Aorta (tissue), 5 donors: ENCODE data around the gene SLAMF9. TPM values are rescaled to one million over a fixed set of nuclear protein-coding genes. Genes with fewer than 3 reads are reported as not detected.

Experiments
- ATAC-seq: fragments of 200-7000 bp; cut with Tn5 transposase; one replicate; pipeline ENCODE4 v1.9.1; 2022; ENCODE audit warnings: moderate library complexity; ENCODE audit not compliant: low FRiP score
- DNase-seq, 2 donors: peaks; one replicate each; pipeline ENCODE4 v3.0.0-alpha.2; 2020
- H3K27ac ChIP-seq, 2 donors: one replicate each; pipeline ENCODE4 v1.5.1; 2013; ENCODE audit warnings: low read length in 2 of 2, mild to moderate bottlenecking in 2 of 2, moderate library complexity in 2 of 2, control low read depth in 1 of 2, inconsistent platforms in 1 of 2, low read depth in 1 of 2
- H3K27me3 ChIP-seq, 2 donors: one replicate each; pipeline ENCODE4 v1.6.1; 2013; ENCODE audit warnings: control low read depth in 1 of 2, low read length in 1 of 2, mild to moderate bottlenecking in 1 of 2, moderate library complexity in 1 of 2; ENCODE audit not compliant: insufficient read depth in 2 of 2, control insufficient read depth in 1 of 2
- H3K36me3 ChIP-seq, 2 donors: one replicate each; pipeline ENCODE4 v1.6.1; 2013; ENCODE audit warnings: control low read depth in 1 of 2, low read length in 1 of 2, mild to moderate bottlenecking in 1 of 2; ENCODE audit not compliant: insufficient read depth in 2 of 2, control insufficient read depth in 1 of 2
- H3K4me1 ChIP-seq, 2 donors: one replicate each; pipeline ENCODE4 v1.6.1; 2013; ENCODE audit warnings: low read length in 2 of 2, control low read depth in 1 of 2, mild to moderate bottlenecking in 1 of 2, moderate library complexity in 1 of 2; ENCODE audit not compliant: insufficient read depth in 2 of 2, control insufficient read depth in 1 of 2
- H3K4me3 ChIP-seq, 2 donors: one replicate each; pipeline ENCODE4 v1.5.1; 2013; ENCODE audit warnings: low read length in 2 of 2, control low read depth in 1 of 2, mild to moderate bottlenecking in 1 of 2
- H3K9me3 ChIP-seq: one replicate; pipeline ENCODE4 v1.6.1; 2013; ENCODE audit warnings: mild to moderate bottlenecking, low read length; ENCODE audit not compliant: control insufficient read depth
- WGBS, 2 donors: extraction: QIAGEN DNeasy Blood & Tissue Kit; methylation state at CpG; one replicate each; pipeline ENCODE4 v1.1.7; 2013; 5-methylcytosine and 5-hydroxymethylcytosine counted together
- intact Hi-C, 2 donors: fragments of 100-400 bp; cut with DNase I; formaldehyde crosslinking; loops; one replicate each; pipeline versions ENCODE4 v1.14.2 to v1.15.0; 2022
- polyA plus RNA-seq, 2 donors: library from polyadenylated mRNA; stranded (reverse); fragments of 200-250 nt; gene quantifications; one replicate each; pipeline ENCODE4 v1.2.3, GENCODE V29; 2013
- total RNA-seq, 2 donors: library from RNA; stranded (reverse); fragmentation: NEBNext Ultra II Directional; extraction: Animal tissue kit (Norgen Biotek cat#: 25700); gene quantifications; one replicate each; pipeline ENCODE4 v1.2.1, GENCODE V29; 2021
- donor health status: healthy with polysubstance abuse.
- donor health status: Bipolar disorder and iron deficiency.
- donor health status: DM: no; HTN: no; CAD: no.
- donor health status: DM: no; HTN: no; CAD: no.
- donor health status: DM: yes; HTN: yes; CAD: no.

The SLAMF9 gene
- total and polyA plus RNA-seq, 4 donors: not detected

DNA sequence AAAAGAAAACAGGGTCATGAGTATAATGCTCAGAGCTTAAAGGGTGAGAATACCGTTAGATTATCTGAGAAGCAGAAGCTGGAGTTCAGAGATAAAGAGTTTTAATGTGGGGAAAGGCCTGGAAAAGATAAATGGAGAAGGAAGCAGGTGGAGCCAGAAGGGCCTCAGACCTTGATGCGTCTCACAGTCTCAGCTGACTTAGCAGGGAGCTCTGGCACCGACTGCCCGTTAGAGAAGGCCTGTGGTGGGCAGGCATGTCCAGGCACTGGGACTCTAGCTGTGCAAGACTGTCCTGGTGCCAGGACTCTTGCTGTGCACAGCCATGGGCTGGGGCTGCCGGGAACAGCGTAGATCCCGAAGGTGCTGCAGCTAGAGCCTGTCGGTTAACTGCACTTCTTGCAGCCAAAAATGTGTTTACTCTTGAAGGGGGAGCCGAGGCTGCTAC is 3.8 kb upstream of the SLAMF9 start:
- H3K4me1 ChIP-seq: no peaks in the 10 kb centered on the region
- WGBS, 2 donors: 61 to 64% methylated on average over 9 of the region's 9 CpGs
- H3K36me3 ChIP-seq: no peaks in the 10 kb centered on the region
- ATAC-seq (no peak), DNase-seq (no peak)
- H3K27ac ChIP-seq: no peak overlapping the region
- intact Hi-C loops: no loop called here
- no peaks in the 10 kb centered on the region for H3K9me3 ChIP-seq
- no peaks in the 10 kb centered on the region for H3K27me3 ChIP-seq
- H3K4me3 ChIP-seq: no peak overlapping the region

DNA sequence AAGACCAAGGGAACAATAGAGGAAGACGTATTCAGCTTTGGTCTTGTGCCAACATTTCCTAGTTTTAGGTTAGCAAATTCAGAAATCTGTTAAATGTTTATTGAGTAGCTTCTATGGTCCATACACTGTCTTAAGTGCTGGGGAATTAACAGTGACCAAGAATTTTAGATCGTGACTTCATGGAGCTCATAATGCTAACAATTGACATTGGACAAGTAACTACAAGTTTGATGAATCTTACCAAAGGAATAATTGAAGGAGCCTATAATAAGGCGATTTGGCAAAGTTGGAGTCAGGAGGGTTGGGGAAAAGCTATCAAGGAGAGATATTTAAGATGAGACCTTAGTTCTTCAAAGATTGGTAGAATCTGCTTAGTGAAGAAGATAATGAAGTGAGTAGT is 1.4 kb upstream of the SLAMF9 start:
- Histone ChIP-seq H3K27ac (no peak overlapping the region), H3K36me3 (no peaks in the 10 kb centered on the region), H3K4me1 (no peaks in the 10 kb centered on the region), H3K9me3 (no peaks in the 10 kb centered on the region), H3K4me3 (no peak overlapping the region), H3K27me3 (no peaks in the 10 kb centered on the region)
- intact Hi-C loops: no loop called here
- 78 to 81% methylated on average over 3 of the region's 3 CpGs for WGBS, 2 donors
- ATAC-seq: no peak
- no peak for DNase-seq

GRCh38 chr1:159952932-159953331 is 1.1 kb downstream of the SLAMF9 start:
- DNase-seq (peak in 1 of 2 donors; percentile 35), ATAC-seq (no peak)
- H3K4me1 ChIP-seq: no peaks in the 10 kb centered on the region
- no peaks in the 10 kb centered on the region for H3K36me3 ChIP-seq
- WGBS, 2 donors: 79 to 81% methylated on average over 5 of the region's 5 CpGs
- no peaks in the 10 kb centered on the region for H3K27me3 ChIP-seq
- no peaks in the 10 kb centered on the region for H3K9me3 ChIP-seq
- intact Hi-C loops: no loop called here
- no peak overlapping the region for H3K27ac ChIP-seq
- H3K4me3 ChIP-seq: no peak overlapping the region

- H3K27ac ChIP-seq: no peak overlapping the region
- no peak overlapping the region for H3K4me3 ChIP-seq
- intact Hi-C loops: no loop called here
- 85 to 90% methylated on average over 1 of the region's 1 CpG for WGBS, 2 donors
- H3K9me3 ChIP-seq: no peaks in the 10 kb centered on the region
- DNase-seq: no peak
- ATAC-seq: no peak
- no peaks in the 10 kb centered on the region for H3K27me3 ChIP-seq
- no peaks in the 10 kb centered on the region for H3K36me3 ChIP-seq
- H3K4me1 ChIP-seq: no peaks in the 10 kb centered on the region
These were observed 2.5 kb downstream of the SLAMF9 start for GRCh38 chr1:159951551-159951950.

- WGBS, 2 donors: 40 to 48% methylated on average over 2 of the region's 2 CpGs
- no peak overlapping the region for H3K27ac ChIP-seq
- intact Hi-C loops: no loop called here
- H3K36me3 ChIP-seq: no peaks in the 10 kb centered on the region
- H3K4me3 ChIP-seq: no peak overlapping the region
- no peak for DNase-seq
- no peak for ATAC-seq
- H3K9me3 ChIP-seq: no peaks in the 10 kb centered on the region
- H3K4me1 ChIP-seq: no peaks in the 10 kb centered on the region
- H3K27me3 ChIP-seq: no peaks in the 10 kb centered on the region
These were observed 3.0 kb downstream of the SLAMF9 start for GRCh38 chr1:159951016-159951415.

DNA sequence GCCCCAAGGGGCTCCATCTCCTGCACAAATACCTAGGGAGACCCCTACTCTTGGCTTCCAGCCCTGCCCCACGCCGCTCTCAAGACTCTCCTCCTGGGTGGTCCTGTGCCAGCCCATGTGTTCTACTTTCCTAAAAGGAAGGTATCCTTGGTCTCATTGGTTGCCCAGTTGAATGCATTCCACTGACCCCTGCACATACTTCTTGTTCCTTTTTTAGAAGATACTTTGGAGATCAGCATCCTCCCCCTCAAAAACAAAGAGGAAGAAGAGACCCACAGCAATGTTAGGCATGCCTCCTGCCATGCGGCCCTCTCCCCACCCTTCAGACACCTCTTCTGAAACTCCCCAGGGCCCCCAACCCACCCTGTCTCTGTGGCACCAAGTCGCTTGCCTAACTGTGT is 4.1 kb downstream of the SLAMF9 start:
- no peaks in the 10 kb centered on the region for H3K4me1 ChIP-seq
- no peak overlapping the region for H3K4me3 ChIP-seq
- H3K27me3 ChIP-seq: no peaks in the 10 kb centered on the region
- ATAC-seq (no peak), DNase-seq (peak in 1 of 2 donors; percentile 13)
- no peaks in the 10 kb centered on the region for H3K36me3 ChIP-seq
- WGBS, 2 donors: 91 to 93% methylated on average over 4 of the region's 4 CpGs
- H3K27ac ChIP-seq: no peak overlapping the region
- intact Hi-C loops: loop anchor here in 1 of 2 donors (5.0 kb wide), 1 partner anchor 52 kb away; no protein-coding TSS in a partner anchor
- no peaks in the 10 kb centered on the region for H3K9me3 ChIP-seq

- ATAC-seq (no peak), DNase-seq (peak in 1 of 2 donors; percentile 20)
- no peak overlapping the region for H3K27ac ChIP-seq
- H3K4me1 ChIP-seq: no peaks in the 10 kb centered on the region
- H3K4me3 ChIP-seq: no peak overlapping the region
- intact Hi-C loops: loop anchor here in 1 of 2 donors (5.0 kb wide), 1 partner anchor 53 kb away; no protein-coding TSS in a partner anchor
- no peaks in the 10 kb centered on the region for H3K36me3 ChIP-seq
- WGBS, 2 donors: 86% methylated on average over 6 of the region's 6 CpGs
- no peaks in the 10 kb centered on the region for H3K9me3 ChIP-seq
- H3K27me3 ChIP-seq: no peaks in the 10 kb centered on the region
These were observed 4.9 kb downstream of the SLAMF9 start for GRCh38 chr1:159949123-159949522.

DNA sequence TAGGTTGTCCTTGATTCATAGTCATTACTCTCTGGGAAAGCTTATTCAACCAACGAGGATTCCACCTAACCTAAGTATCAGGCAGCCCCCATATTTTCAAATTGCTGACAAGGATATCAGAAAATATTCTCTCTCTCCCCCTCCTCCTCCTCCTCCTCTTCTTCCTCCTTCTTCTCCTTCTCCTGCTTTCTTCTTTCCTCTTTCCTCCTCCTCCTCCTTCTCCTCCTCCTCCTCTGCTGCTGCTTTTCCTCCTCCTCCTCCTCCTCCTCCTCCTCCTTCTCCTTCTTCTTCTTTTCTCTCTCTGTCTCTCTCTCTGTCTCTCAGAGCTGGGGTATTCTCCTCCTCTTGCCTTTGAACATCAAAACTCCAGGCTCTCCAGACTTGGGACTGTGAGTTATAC is 6.1 kb downstream of the SLAMF9 start:
- WGBS, 2 donors: 73 to 78% methylated on average over 1 of the region's 1 CpG
- Histone ChIP-seq H3K4me1 (no peaks in the 10 kb centered on the region), H3K27ac (no peak overlapping the region), H3K27me3 (no peaks in the 10 kb centered on the region), H3K9me3 (no peaks in the 10 kb centered on the region), H3K36me3 (no peaks in the 10 kb centered on the region), H3K4me3 (no peak overlapping the region)
- no peak for DNase-seq
- intact Hi-C loops: loop anchor here in 1 of 2 donors (5.0 kb wide), 1 partner anchor 54 kb away; no protein-coding TSS in a partner anchor
- no peak for ATAC-seq

- no peak overlapping the region for H3K27ac ChIP-seq
- H3K4me3 ChIP-seq: no peak overlapping the region
- H3K4me1 ChIP-seq: no peaks in the 10 kb centered on the region
- no peaks in the 10 kb centered on the region for H3K36me3 ChIP-seq
- intact Hi-C loops: loop anchor here in 1 of 2 donors (5.0 kb wide), 1 partner anchor 56 kb away; no protein-coding TSS in a partner anchor
- DNase-seq (peak in 1 of 2 donors; percentile 12), ATAC-seq (peak; percentile 16)
- H3K9me3 ChIP-seq: no peaks in the 10 kb centered on the region
- no peaks in the 10 kb centered on the region for H3K27me3 ChIP-seq
- 42 to 43% methylated on average over 9 of the region's 9 CpGs for WGBS, 2 donors
These were observed 7.5 kb downstream of the SLAMF9 start for GRCh38 chr1:159946242-159947187.
